Measurements from ENCODE around the gene TLR2. TPM values are rescaled to one million over a fixed set of nuclear protein-coding genes. Genes with fewer than 3 reads are reported as not detected.

Gene TLR2
- total RNA-seq, 1 experiment from 2014 or later: 0.90 TPM

DNA sequence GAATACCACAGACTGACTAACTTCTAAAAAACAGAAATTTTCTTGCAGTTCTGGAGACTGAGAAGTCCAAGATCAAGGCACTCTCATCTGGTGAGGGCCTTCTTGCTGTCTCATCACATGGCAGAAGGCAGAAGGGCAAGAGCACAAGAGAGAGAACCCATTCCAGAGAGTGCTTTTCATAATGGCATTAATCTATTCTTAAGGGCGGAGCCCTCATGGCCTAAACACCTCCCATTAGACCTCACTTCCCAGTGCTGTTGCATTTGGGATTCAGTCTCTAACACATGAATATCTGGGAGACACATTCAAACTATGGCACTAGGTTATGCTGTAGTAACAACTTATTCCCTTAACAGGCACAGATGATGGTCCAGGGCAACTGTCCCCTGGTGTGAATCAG lies 37.1 kb upstream of the TLR2 start:
- no peak overlapping the region for H2BK15ac ChIP-seq (ENCODE audit: low read depth, low read length)
- no peaks in the 10 kb centered on the region for H3K27me3 ChIP-seq (ENCODE audit: insufficient read depth, low read length)
- H4K8ac ChIP-seq (replicated peaks; ENCODE audit: insufficient read length, low read depth, low read length): no peak overlapping the region
- peaks cover 11 to 14% of the 10 kb centered on the region in 2 experiments for H3K4me1 Mint-ChIP-seq
- H2BK12ac ChIP-seq (ENCODE audit: insufficient read length, low read depth, low read length): no peak overlapping the region
- H3K27ac ChIP-seq (ENCODE audit: insufficient read length, low read depth, low read length): no peak overlapping the region
- H3K27me3 Mint-ChIP-seq (ENCODE audit: low read depth): peaks cover 2% of the 10 kb centered on the region; the same call in 1 of the 2 replicates
- no peak overlapping the region for H3K56ac ChIP-seq (ENCODE audit: insufficient read length, low read depth, low read length)
- H4K5ac ChIP-seq (ENCODE audit: insufficient read length, low read depth, low read length): no peak overlapping the region
- H3K9me3 ChIP-seq (ENCODE audit: control insufficient read depth, low read depth, low read length): no peaks in the 10 kb centered on the region
- H3K9me3 Mint-ChIP-seq: peaks cover 8% of the 10 kb centered on the region in 2 experiments
- H3K18ac ChIP-seq (ENCODE audit: insufficient read length, low read depth, low read length): no peak overlapping the region
- no peak overlapping the region for H2AK5ac ChIP-seq (ENCODE audit: insufficient read length, low read length)
- no CpG with 5 or more reads among the region's 1 CpG for WGBS (ENCODE audit: extremely low coverage, insufficient read length, low lambda C conversion rate)
- H3K27ac Mint-ChIP-seq: no peak overlapping the region
- no peak for TF ChIP-seq CTCF (conservative IDR thresholded peaks at IDR 0.05)
- peaks cover 3 to 11% (median 5%) of the 10 kb centered on the region in 3 experiments; a peak in 6 of 7 replicates for H3K36me3 Mint-ChIP-seq (ENCODE audit: insufficient read depth in 1 of 3, low read depth in 3 of 3)
- H3K79me2 ChIP-seq (ENCODE audit: insufficient read depth, low read length): no peaks in the 10 kb centered on the region
- H2AFZ ChIP-seq (ENCODE audit: low read length): no peak overlapping the region
- H3K4me2 ChIP-seq (ENCODE audit: insufficient read depth, insufficient read length, low read length): no peak overlapping the region
- H3K4me3 Mint-ChIP-seq: no peak overlapping the region
- H2BK5ac ChIP-seq (ENCODE audit: insufficient read length, low read length): no peak overlapping the region
- no peak overlapping the region for H3K14ac ChIP-seq (ENCODE audit: insufficient read depth, low read length)
- H3K4me1 ChIP-seq (ENCODE audit: insufficient read depth, low read length): 0 out of 2 replicates have a peak, but pooled peaks cover 4% of the 10 kb centered on the region
- no peak overlapping the region for H2BK120ac ChIP-seq (ENCODE audit: low read depth, low read length, poor library complexity, severe bottlenecking)
- no peak overlapping the region for H2BK20ac ChIP-seq (ENCODE audit: low read depth, low read length, poor library complexity, severe bottlenecking)
- no peak overlapping the region for H3T11ph ChIP-seq (ENCODE audit: low read length)
- H3K23me2 ChIP-seq (ENCODE audit: insufficient read length, low read depth, low read length, poor library complexity, severe bottlenecking): no peaks in the 10 kb centered on the region
- no peak overlapping the region for H3K9ac ChIP-seq (ENCODE audit: extremely low read depth, insufficient read length, low read length)
- H4K20me1 ChIP-seq (ENCODE audit: control insufficient read depth, insufficient read depth, insufficient read length): no peaks in the 10 kb centered on the region
- DNase-seq: no peak
- H4K91ac ChIP-seq (ENCODE audit: insufficient read length, low read depth, low read length): no peak overlapping the region
- H3K4ac ChIP-seq (ENCODE audit: low read depth, low read length): no peak overlapping the region
- H3K23ac ChIP-seq (ENCODE audit: insufficient read length, low read depth, low read length): no peak overlapping the region
- no peaks in the 10 kb centered on the region for H3K79me1 ChIP-seq (ENCODE audit: insufficient read depth, low read depth, low read length, poor library complexity, severe bottlenecking)
